Ramos (cell line): Measurements from ENCODE around the gene RBFOX1.

ENCODE experiments used
- in situ Hi-C: fragments of 300-500 bp; cut with MboI; formaldehyde crosslinking; loops from one replicate; pipeline ENCODE4 v1.14.3; 2022; ENCODE audit warnings: low sequenced_read_pairs; ENCODE audit not compliant: unreplicated experiment

Gene RBFOX1

DNA sequence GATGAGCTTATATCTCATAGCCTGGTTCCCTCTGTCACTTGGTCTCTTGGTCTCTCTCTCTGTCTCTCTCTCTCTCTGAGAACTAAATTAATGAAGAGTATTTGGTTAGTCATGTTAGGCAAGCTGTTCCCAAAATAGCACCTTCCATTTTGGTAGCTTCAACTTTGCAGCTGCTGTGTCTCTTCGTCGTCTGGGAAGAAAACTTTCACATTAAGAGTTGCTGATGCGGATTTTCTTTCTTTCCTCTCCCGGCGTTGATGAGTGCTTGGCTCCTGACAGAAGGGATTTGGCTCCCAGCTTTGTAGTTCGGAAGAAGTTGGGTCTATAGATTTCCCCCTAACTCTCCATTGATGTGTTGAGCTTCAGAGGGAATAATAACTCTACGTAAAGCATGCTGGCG, at the start of gene RBFOX1:
Gene RBFOX1, plus strand, starts transcription at position 235 of the 400 bp plus-strand sequence.
- in situ Hi-C loops, result no loop called here

DNA sequence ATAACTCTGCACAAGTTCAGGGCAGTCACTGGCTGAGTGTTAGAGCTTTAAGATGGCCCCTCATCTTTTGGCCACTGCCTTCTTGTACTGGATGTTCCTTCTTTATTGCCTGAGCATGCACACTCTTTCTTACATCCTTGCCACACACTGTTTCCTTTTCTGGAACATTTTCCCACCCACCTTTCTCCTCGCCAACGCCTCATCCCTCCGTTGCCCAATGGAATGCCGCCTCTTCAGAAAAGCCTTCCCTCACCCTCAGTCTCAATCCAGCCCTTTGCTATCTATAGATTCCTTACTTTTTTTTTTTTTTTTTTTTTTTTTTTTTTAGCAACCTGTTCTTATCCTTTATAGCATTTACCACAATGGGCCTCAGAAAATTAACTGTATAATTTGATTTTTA, 47.9 kb upstream of the RBFOX1 start:
- in situ Hi-C loops, result no loop called here

GRCh38 chr16:7285520-7285919, 47.1 kb upstream of the RBFOX1 start:
- in situ Hi-C loops, result no loop called here

- in situ Hi-C loops, result no loop called here
Measured at GRCh38 chr16:7289299-7289698, 43.3 kb upstream of the RBFOX1 start.

DNA sequence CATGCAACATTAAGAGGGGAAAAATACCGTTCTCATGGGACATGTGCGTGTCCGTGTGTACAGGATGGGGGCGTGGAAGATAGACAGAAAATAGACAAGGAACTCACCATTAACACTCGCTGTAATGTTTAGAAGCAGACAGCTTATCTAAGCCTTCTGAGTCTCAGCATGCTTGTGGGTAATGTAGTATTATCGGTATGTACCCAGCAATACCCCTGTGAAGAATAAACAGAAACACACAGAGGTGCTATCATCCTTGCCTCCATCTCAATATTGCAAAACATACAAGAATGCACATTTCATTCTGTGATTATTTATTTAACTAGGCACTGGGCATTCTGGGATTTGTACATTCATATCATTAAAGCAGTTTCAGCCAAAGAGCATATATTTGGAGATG, 42.0 kb upstream of the RBFOX1 start:
- in situ Hi-C loops, result no loop called here

- in situ Hi-C loops, result no loop called here
Measured at GRCh38 chr16:7294020-7294419, 38.6 kb upstream of the RBFOX1 start.

- in situ Hi-C loops, result no loop called here
Measured at GRCh38 chr16:7303052-7303610, 29.5 kb upstream of the RBFOX1 start.

- in situ Hi-C loops, result no loop called here
Measured at GRCh38 chr16:7303660-7304200, 28.9 kb upstream of the RBFOX1 start.

- in situ Hi-C loops, result no loop called here
Measured at GRCh38 chr16:7304279-7304678, 28.4 kb upstream of the RBFOX1 start.

DNA sequence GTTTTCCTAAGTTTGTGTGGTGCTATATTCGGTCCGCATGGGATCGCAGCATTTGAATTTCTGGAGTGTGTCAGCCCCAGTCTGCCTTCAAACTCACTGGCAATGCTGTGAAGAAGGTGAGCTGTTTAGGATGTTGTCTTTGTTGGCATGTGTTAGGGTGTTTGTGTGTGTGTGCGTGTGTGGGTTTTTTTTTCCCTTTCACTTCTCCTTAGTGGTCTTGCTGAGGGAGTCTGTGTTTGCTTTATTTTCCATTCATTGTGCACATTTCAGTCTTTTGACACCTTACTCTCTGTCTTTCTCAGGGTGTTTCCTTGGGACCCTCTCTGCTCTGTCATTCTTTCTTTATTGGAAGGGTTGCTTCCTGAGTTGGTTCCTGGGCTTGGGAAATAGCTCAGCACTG, 27.7 kb upstream of the RBFOX1 start:
- in situ Hi-C loops, result no loop called here

DNA sequence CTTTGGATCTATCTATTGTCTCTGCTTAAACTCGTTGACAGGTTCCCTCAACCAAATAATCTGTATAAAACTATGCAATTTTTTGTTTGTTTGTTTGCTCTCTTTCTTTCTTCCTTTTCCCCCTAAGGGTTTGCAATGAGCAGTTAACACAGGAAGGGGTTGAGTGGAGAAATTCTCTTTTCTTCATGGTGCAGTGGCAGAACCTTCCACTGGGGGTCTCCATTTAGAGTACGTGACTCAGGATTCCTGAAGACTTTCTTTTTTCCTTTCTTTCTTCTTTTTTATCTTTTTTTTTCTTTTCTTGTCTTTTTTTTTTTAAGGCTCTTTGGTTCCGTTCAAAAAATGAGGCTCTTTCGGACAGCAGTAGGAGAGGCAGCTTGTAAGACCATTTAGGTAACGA, 19.5 kb upstream of the RBFOX1 start:
- in situ Hi-C loops, result no loop called here

DNA sequence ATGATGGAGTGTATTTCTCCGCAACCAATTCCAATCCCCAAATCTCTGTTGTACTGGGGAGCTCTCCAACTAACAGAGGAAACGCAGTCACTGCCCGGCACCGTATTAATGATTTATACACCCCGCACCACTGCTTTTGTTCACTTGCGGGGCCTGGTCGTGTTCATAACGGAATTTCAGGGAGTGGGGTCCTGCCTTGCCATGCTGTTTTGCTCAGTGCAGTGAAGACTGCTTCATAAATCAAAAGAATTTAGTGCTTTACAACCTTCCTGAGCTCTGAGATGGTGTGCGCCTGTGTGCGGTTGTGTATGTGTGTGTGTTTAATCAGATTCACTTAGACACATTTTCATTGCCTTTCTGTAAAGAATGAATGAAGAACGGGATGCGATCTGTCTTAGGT, 18.5 kb upstream of the RBFOX1 start:
- in situ Hi-C loops, result no loop called here

DNA sequence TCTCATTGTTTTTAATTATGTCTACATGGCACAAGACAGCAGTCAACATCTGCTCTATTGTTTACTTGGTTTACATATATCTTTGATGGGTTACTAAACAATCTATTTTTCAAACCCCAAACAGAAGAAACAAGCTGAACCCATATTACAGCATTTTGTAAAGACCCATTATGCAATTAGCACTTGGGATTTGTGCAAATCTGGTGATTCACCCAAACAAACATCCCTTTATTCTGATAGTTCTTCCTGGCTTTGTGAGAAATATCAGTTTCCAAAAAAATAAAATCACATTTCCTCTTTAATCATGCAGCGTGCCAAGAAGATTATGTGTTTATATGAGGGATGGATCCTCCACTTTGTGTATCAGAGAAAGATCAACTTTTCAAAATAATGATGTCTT, 16.8 kb upstream of the RBFOX1 start:
- in situ Hi-C loops, result no loop called here

DNA sequence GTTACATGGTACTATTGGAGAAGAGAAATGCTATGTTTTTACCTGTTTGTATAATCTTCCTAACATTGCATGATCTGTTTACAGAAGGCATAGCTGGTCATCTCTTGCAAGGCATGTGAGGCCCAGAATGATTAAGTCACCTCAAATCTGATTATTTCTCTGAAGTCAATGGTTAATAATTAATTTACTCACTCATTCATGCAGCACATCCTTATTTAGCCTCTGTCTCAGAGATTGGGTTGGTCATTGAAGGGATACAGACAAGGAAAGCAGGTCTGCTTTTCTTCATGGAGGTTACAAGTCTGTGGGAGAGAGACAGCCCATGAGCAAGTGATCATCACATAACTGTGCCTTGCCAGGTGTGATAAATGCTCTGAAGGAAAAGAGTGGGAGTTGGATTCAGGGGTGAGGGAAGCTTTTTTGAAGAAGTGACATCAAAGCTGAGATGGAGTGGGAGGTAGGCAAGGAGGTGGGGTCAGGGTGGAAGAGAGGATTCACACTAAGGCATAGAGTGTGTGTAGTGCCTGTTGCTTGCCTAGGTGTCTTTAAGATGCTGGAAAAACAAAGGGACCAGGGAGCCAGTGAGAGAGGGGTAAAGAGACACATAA, 16.3 kb upstream of the RBFOX1 start:
- in situ Hi-C loops, result no loop called here

DNA sequence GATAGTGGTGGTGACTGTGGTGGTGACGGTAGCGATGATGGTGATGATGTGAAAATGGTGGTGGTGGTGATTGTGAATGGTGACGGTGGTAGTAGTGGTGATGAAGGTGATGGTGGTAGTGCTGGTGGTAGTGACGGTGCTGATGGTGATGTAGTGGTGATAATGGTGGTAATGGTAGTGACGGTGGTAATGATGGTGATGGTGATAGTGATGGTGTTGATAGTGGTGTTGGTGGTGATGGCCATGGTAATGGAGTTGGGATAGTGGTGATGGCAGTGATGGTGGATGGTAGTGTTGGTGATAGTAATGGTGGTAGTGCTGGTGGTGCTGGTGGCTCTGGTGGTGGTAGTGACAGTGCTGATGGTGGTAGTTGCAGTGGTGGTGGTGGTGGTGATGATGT, 14.7 kb upstream of the RBFOX1 start:
- in situ Hi-C loops, result no loop called here

- in situ Hi-C loops, result no loop called here
Measured at GRCh38 chr16:7318686-7319085, 14.0 kb upstream of the RBFOX1 start.

- in situ Hi-C loops, result no loop called here
Measured at GRCh38 chr16:7319514-7319913, 13.1 kb upstream of the RBFOX1 start.

DNA sequence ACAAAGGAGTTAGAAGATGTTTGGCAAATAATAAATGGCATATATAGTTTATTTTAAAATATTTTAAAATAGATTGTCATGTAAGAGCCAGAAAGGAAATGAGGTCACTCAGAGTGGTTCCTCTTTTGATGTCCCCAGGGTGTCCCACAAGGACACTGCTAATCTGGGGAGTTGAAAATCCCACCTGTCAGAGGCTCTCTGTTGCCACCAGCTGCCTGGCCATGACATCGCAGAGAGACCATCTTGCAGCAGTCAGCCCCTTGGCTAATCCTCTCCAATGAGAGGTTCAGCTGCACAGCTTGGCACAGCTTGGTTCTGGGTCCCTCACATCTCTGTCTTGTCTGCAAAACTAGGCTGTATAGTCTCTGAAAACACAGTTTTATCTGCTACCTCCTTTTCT, 11.0 kb upstream of the RBFOX1 start:
- in situ Hi-C loops, result no loop called here

- in situ Hi-C loops, result no loop called here
Measured at GRCh38 chr16:7324321-7324720, 8.3 kb upstream of the RBFOX1 start.

- in situ Hi-C loops, result no loop called here
Measured at GRCh38 chr16:7325834-7326233, 6.8 kb upstream of the RBFOX1 start.

DNA sequence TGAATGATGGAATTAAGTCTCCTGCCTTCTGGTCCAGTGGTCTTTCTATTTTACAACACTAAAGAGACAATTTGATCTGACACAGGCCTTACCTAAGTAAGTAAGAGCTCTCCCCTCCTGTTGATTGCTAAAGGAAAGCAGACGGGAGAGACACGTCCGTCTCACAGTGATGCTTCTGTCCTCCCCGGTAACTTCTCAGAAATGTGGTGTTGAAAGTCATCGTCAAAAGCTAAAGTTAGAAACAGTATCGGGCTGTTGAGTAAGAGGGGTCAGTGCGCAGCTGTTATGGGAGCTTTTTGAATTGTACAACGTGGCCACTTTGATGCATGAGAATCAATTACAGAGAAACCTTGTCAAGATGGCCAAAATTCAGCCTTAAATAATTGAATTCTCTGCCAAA, 1.9 kb upstream of the RBFOX1 start:
- in situ Hi-C loops, result no loop called here

DNA sequence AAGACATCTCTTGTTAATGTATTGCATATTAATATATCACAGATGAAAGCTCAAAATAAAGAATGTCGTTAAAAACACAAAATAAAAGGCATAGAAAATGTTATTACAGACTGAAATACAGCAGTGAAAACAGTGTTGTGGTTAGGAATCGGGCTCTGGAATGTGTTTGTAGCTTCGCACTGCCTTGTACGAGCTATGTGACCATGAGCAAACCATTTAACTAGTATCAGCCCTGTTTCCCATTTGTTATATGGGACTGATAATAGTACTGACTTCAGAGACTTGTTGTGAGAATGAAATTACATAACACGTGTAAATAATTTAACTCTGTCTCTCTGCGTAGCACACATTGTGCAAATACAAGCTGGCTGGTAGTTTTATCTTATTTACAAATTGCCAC, 648 bp upstream of the RBFOX1 start:
- in situ Hi-C loops, result no loop called here
